Endothelial cell of umbilical vein (primary cell): ENCODE measurements around the gene DDX23. TPM values are rescaled to one million over a fixed set of nuclear protein-coding genes. Genes with fewer than 3 reads are reported as not detected.

Experiments
- BruUV-seq: library from RNA; stranded (reverse); fragments of 400-500 nt; replicated peaks from 2 replicates; lab custom pipeline; 2021; lab: Mats Ljungman, UMichigan
- CTCF ChIA-PET: fragments of 300-600, 350-600 bp; sonication (Branson Sonifier 250); formaldehyde crosslinking; loops from one replicate; lab custom pipeline; 2021; ENCODE audit warnings: antibody characterized with exemption, inconsistent platforms; lab: Charles Lee
- POLR2A ChIA-PET: fragments of 300-600, 350-600 bp; sonication (Branson Sonifier 250); formaldehyde crosslinking; loops from one replicate; lab custom pipeline; 2021; ENCODE audit warnings: antibody characterized with exemption, inconsistent platforms; lab: Charles Lee
- DNase-seq: peaks from one replicate; pipeline ENCODE4 v3.0.0-alpha.2; 2011; ENCODE audit warnings: low read depth, low spot score
- FAIRE-seq: peaks from 2 replicates; lab custom pipeline; 2011; peaks lifted over from hg19 to GRCh38; lab: Jason Lieb, UNC
- H2AFZ ChIP-seq: 2 replicates; pipeline ENCODE4 v1.6.0; 2012; ENCODE audit warnings: low read depth, low read length, control low read depth, inconsistent platforms
- H3K27ac ChIP-seq: 2 replicates; pipeline ENCODE4 v1.5.1; 2011; ENCODE audit warnings: low read depth, mild to moderate bottlenecking, control low read depth, low read length, moderate library complexity; ENCODE audit not compliant: insufficient read depth
- H3K27me3 ChIP-seq, 2 experiments: 2 replicates each; pipeline versions ENCODE4 v1.6.0 to v1.6.1; 2011; ENCODE audit warnings: low read length in 2 of 2, mixed read lengths in 1 of 2; ENCODE audit not compliant: control insufficient read depth in 2 of 2, insufficient read depth in 2 of 2
- H3K36me3 ChIP-seq, 2 experiments: 2 replicates in 1 of 2; 3 replicates in 1 of 2; pipeline ENCODE4 v1.5.1; 2011; ENCODE audit warnings: low read length in 2 of 2, mild to moderate bottlenecking in 1 of 2, moderate library complexity in 1 of 2; ENCODE audit not compliant: control insufficient read depth in 2 of 2, insufficient read depth in 2 of 2; ENCODE audit errors: extremely low read depth in 1 of 2
- H3K4me1 ChIP-seq: 3 replicates; pipeline ENCODE4 v1.5.1; 2011; ENCODE audit warnings: mild to moderate bottlenecking, low read length; ENCODE audit not compliant: control insufficient read depth, insufficient read depth; ENCODE audit errors: extremely low read depth
- H3K4me2 ChIP-seq: 2 replicates; pipeline ENCODE4 v1.6.1; 2011; ENCODE audit warnings: low read length, control low read depth, mixed read lengths; ENCODE audit not compliant: insufficient read depth
- H3K4me3 ChIP-seq, 3 experiments: fragments of 200-600 bp in 1 of 3; sonication (generic), shearing (Covaris generic) in 1 of 3; replicated peaks in 1 of 3; 2 replicates each; pipeline ENCODE4 v1.5.1; 2011 to 2016; ENCODE audit warnings: control low read depth in 3 of 3, low read length in 3 of 3, mild to moderate bottlenecking in 2 of 3, inconsistent platforms in 1 of 3, low read depth in 1 of 3, moderate library complexity in 1 of 3; ENCODE audit not compliant: insufficient read depth in 1 of 3
- H3K79me2 ChIP-seq: 2 replicates; pipeline ENCODE4 v1.6.0; 2012; ENCODE audit warnings: low read length, inconsistent platforms; ENCODE audit not compliant: control insufficient read depth, insufficient read depth
- H3K9ac ChIP-seq: replicated peaks from 2 replicates; pipeline ENCODE3; 2011; ENCODE audit warnings: low read length, control low read depth; ENCODE audit not compliant: insufficient read depth; ENCODE audit errors: extremely low read depth
- H3K9me1 ChIP-seq: replicated peaks from 3 replicates; pipeline ENCODE4 v1.6.0; 2011; ENCODE audit warnings: mild to moderate bottlenecking, low read length; ENCODE audit not compliant: control insufficient read depth, insufficient read depth; ENCODE audit errors: extremely low read depth
- H3K9me3 ChIP-seq: replicated peaks from 2 replicates; pipeline ENCODE4 v1.5.1; 2012; ENCODE audit warnings: low read length, inconsistent platforms; ENCODE audit not compliant: control insufficient read depth, insufficient read depth
- H4K20me1 ChIP-seq: replicated peaks from 2 replicates; pipeline ENCODE3; 2011; ENCODE audit warnings: mild to moderate bottlenecking, low read length; ENCODE audit not compliant: control insufficient read depth, insufficient read depth; ENCODE audit errors: extremely low read depth
- EZH2 ChIP-seq: IDR thresholded peaks from 2 replicates; pipeline ENCODE4 v1.6.1; 2012; ENCODE audit warnings: borderline replicate concordance, low read depth, mild to moderate bottlenecking, moderate library complexity, low read length, inconsistent platforms; ENCODE audit not compliant: severe bottlenecking
- FOS ChIP-seq: IDR thresholded peaks from 2 replicates; pipeline ENCODE4 v1.6.1; 2011; ENCODE audit warnings: mild to moderate bottlenecking, low read length, moderate library complexity, borderline replicate concordance; ENCODE audit not compliant: insufficient read depth
- GATA2 ChIP-seq: IDR thresholded peaks from 2 replicates; pipeline ENCODE4 v1.7.0; 2011; ENCODE audit warnings: low read depth, mild to moderate bottlenecking, moderate library complexity, mixed read lengths, low read length; ENCODE audit not compliant: insufficient read length, insufficient read depth
- JUN ChIP-seq: IDR thresholded peaks from 2 replicates; pipeline ENCODE4 v1.6.1; 2011; ENCODE audit warnings: borderline replicate concordance, low read depth; ENCODE audit not compliant: insufficient read length, insufficient read depth
- MYC ChIP-seq: IDR thresholded peaks from one replicate; pipeline ENCODE4 v1.6.1; 2011; ENCODE audit warnings: mild to moderate bottlenecking, low read depth, low read length
- POLR2A ChIP-seq: IDR thresholded peaks from 2 replicates; pipeline ENCODE4 v1.6.1; 2012; ENCODE audit warnings: low read depth, mild to moderate bottlenecking, control low read depth, low read length
- POLR2AphosphoS5 ChIP-seq: IDR thresholded peaks from 2 replicates; pipeline ENCODE4 v1.6.1; 2012; ENCODE audit warnings: low read depth, mild to moderate bottlenecking, control low read depth, low read length, moderate library complexity; ENCODE audit not compliant: insufficient read depth
- dilution Hi-C: fragments of 300-500 bp; cut with MboI; formaldehyde crosslinking; loops from one replicate; pipeline ENCODE4 v1.15.0; 2019; ENCODE audit warnings: low sequenced_read_pairs; ENCODE audit not compliant: extremely low pct_ligation_motif_present
- intact Hi-C: fragments of 100-400 bp; cut with micrococcal nuclease; formaldehyde crosslinking; loops from one replicate; pipeline ENCODE4 v1.10.0; 2022
- polyA plus RNA-seq, 4 experiments: library from polyadenylated mRNA; depleted of rRNA in 3 of 4; stranded (reverse) in 3 of 4; unstranded in 1 of 4; fragments of >200 nt; gene quantifications; 2 replicates each; pipeline versions ENCODE4 v1.2.1 to v1.2.3, GENCODE V29; 2011 to 2012; ENCODE audit warnings: missing spikeins in 1 of 4
- total RNA-seq: library from RNA; stranded (reverse); gene quantifications from 2 replicates; pipeline ENCODE4 v1.2.3, GENCODE V29; 2021
- TF ChIP-seq, protein P1 (sequence below): IDR thresholded peaks from 2 replicates; pipeline ENCODE4 v1.6.1; 2011; ENCODE audit not compliant: insufficient read depth, insufficient read length
- TF ChIP-seq, protein P2 (sequence below), 2 donors: IDR thresholded peaks; 1 replicate in 1 of 2; 2 replicates in 1 of 2; pipeline ENCODE4 v1.5.1; 2011; ENCODE audit warnings: low read length in 2 of 2, mild to moderate bottlenecking in 2 of 2, moderate library complexity in 2 of 2, control low read depth in 1 of 2, inconsistent platforms in 1 of 2, low read depth in 1 of 2; ENCODE audit not compliant: insufficient read depth in 1 of 2; ENCODE audit errors: extremely low read depth in 1 of 2

DDX23 gene
- total and polyA plus RNA-seq, 2 donors (not counting 3 experiments of a cell fraction or from before 2014, with no cell fraction given) = 56.0 to 107 TPM

DNA sequence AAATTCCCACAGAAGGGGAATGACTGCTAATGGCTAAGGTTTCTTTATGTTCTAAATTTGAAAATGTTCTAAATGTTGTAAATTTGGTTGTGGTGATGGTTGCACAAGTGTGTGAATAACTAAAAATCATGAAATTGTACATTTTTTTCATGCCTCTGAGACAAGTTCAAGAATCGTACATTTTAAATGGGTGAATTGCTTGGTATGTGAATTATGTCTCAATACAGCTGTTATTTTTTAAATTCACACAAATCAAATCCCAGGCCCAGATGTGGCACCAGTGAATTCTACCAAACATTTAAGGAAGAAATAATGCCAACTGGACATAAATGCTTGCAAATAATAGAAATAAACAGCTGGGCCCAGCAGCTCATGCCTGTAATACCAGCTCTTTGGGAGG, 42.3 kb upstream of the DDX23 start:
- no peak overlapping the region for H2AFZ ChIP-seq
- intact Hi-C loops (no loop called here), dilution Hi-C loops (no loop called here)
- peaks cover 5 to 7% of the 10 kb centered on the region in 2 experiments for H3K27me3 ChIP-seq
- no peak for FAIRE-seq
- H3K4me1 ChIP-seq = no peaks in the 10 kb centered on the region
- no TSS peak for BruUV-seq
- H3K9me1 ChIP-seq = no peaks in the 10 kb centered on the region
- DNase-seq = no peak
- no peak overlapping the region for H3K4me2 ChIP-seq
- no peaks in the 10 kb centered on the region for H3K79me2 ChIP-seq
- H3K27ac ChIP-seq = no peak overlapping the region
- no peaks in the 10 kb centered on the region for H3K36me3 ChIP-seq
- H3K9me3 ChIP-seq = no peaks in the 10 kb centered on the region
- ChIA-PET CTCF (interaction anchor here (0.6 to 3.1 kb wide), 6 partner anchors 10 to 42 kb away, joined by 3 to 39 read pairs (median 3); partner anchors contain the start of gene DDX23), POLR2A (no interaction called here)
- H4K20me1 ChIP-seq = no peaks in the 10 kb centered on the region
- H3K9ac ChIP-seq = no peak overlapping the region
- no peak overlapping the region for H3K4me3 ChIP-seq
- no peak for TF ChIP-seq FOS
- TF ChIP-seq, protein P1, sequence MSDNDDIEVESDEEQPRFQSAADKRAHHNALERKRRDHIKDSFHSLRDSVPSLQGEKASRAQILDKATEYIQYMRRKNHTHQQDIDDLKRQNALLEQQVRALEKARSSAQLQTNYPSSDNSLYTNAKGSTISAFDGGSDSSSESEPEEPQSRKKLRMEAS = no peak
- TF ChIP-seq GATA2 = no peak
- TF ChIP-seq, protein P2, sequence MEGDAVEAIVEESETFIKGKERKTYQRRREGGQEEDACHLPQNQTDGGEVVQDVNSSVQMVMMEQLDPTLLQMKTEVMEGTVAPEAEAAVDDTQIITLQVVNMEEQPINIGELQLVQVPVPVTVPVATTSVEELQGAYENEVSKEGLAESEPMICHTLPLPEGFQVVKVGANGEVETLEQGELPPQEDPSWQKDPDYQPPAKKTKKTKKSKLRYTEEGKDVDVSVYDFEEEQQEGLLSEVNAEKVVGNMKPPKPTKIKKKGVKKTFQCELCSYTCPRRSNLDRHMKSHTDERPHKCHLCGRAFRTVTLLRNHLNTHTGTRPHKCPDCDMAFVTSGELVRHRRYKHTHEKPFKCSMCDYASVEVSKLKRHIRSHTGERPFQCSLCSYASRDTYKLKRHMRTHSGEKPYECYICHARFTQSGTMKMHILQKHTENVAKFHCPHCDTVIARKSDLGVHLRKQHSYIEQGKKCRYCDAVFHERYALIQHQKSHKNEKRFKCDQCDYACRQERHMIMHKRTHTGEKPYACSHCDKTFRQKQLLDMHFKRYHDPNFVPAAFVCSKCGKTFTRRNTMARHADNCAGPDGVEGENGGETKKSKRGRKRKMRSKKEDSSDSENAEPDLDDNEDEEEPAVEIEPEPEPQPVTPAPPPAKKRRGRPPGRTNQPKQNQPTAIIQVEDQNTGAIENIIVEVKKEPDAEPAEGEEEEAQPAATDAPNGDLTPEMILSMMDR (IDR thresholded peaks at IDR 0.05; ENCODE audit: extremely low read depth in 1 of 2, insufficient read depth in 1 of 2, low read depth in 1 of 2, low read length in 2 of 2) = no peak
- TF ChIP-seq POLR2AphosphoS5 = no peak
- no peak for TF ChIP-seq POLR2A
- no peak for TF ChIP-seq EZH2
- TF ChIP-seq JUN = no peak
- TF ChIP-seq MYC = no peak
